ENCODE results near the gene LCE6A. TPM values are rescaled to one million over a fixed set of nuclear protein-coding genes. Genes with fewer than 3 reads are reported as not detected.

Gene LCE6A
- total and polyA plus RNA-seq, 9 of the 15 experiments (the other 6 are each of a cell fraction or from before 2014, with no cell fraction given) = not detected

- TF ChIP-seq ZNF696 (CRISPR knock-in tag; conservative IDR thresholded peaks at IDR 0.05) (no peak), JUNB (CRISPR knock-in tag; conservative IDR thresholded peaks at IDR 0.05) (no peak), CHD7 (IDR thresholded peaks at IDR 0.05; ENCODE audit: low read depth, low read length) (no peak), ARID2 (IDR thresholded peaks at IDR 0.05) (no peak), SRSF1 (IDR thresholded peaks at IDR 0.05; ENCODE audit: low read depth, low read length) (no peak), CBX2 (IDR thresholded peaks at IDR 0.05; ENCODE audit: insufficient read depth, low read length, poor library complexity, severe bottlenecking) (no peak)
- Histone ChIP-seq H3K9me3 (replicated peaks; ENCODE audit: control insufficient read depth, insufficient read depth, low read depth, low read length) (no peaks in the 10 kb centered on the region), H2AFZ (ENCODE audit: low read depth, low read length) (no peak overlapping the region), H3K27me3 (ENCODE audit: control insufficient read depth in 2 of 2, insufficient read depth in 2 of 2, low read length in 2 of 2) (no peaks in the 10 kb centered on the region), H3K4me1 (replicated peaks in 1 of 2; ENCODE audit: control insufficient read depth in 2 of 2, insufficient read depth in 2 of 2, low read length in 2 of 2) (no peaks in the 10 kb centered on the region), H4K20me1 (replicated peaks; ENCODE audit: control insufficient read depth, insufficient read depth, low read length) (no peaks in the 10 kb centered on the region), H3K9ac (ENCODE audit: insufficient read depth in 1 of 2, low read depth in 2 of 2, low read length in 2 of 2) (no peak overlapping the region), H3K79me2 (ENCODE audit: control insufficient read depth, insufficient read depth, low read length) (no peaks in the 10 kb centered on the region), H3K36me3 (ENCODE audit: control insufficient read depth, insufficient read depth, low read length) (no peaks in the 10 kb centered on the region), H3K9me1 (ENCODE audit: control insufficient read depth, insufficient read depth, low read length) (no peaks in the 10 kb centered on the region), H3K4me2 (ENCODE audit: insufficient read depth, low read length) (no peak overlapping the region), H3K27ac (ENCODE audit: extremely low read depth, low read depth, low read length) (no peak overlapping the region), H3K4me3 (no peak overlapping the region)
- in situ Hi-C loops (cut with MboI) (no loop called here), intact Hi-C loops (cut with micrococcal nuclease) (no loop called here)
- ATAC-seq (no peak), DNase-seq (ENCODE audit: extremely low read depth in 1 of 4, low spot score in 3 of 4) (no peak), FAIRE-seq (no peak)
- WGBS (ENCODE audit: insufficient coverage, low coverage, missing lambda C conversion rate) = 0% methylated on average over 2 of the region's 2 CpGs
- BruUV-seq (replicated peaks) = no TSS peak
- CTCF ChIA-PET (ENCODE audit: low intra/inter-chr PET ratio) = no interaction called here
- POLR2A ChIA-PET = interaction anchor here (0.7 to 0.9 kb wide), 2 partner anchors 10 to 25 kb away, joined by 3 read pairs; partner anchors contain the start of gene LCE1A
Observed at GRCh38 chr1:152836870-152837269, 5.8 kb upstream of the LCE6A start.
